GM10847 (cell line): ENCODE measurements around the gene LRRC4.

Experiments
- POLR2A ChIP-seq: IDR thresholded peaks from 2 replicates; pipeline ENCODE4 v1.6.1; 2011; ENCODE audit not compliant: insufficient read length; ENCODE audit errors: extremely low read depth

LRRC4 gene

DNA sequence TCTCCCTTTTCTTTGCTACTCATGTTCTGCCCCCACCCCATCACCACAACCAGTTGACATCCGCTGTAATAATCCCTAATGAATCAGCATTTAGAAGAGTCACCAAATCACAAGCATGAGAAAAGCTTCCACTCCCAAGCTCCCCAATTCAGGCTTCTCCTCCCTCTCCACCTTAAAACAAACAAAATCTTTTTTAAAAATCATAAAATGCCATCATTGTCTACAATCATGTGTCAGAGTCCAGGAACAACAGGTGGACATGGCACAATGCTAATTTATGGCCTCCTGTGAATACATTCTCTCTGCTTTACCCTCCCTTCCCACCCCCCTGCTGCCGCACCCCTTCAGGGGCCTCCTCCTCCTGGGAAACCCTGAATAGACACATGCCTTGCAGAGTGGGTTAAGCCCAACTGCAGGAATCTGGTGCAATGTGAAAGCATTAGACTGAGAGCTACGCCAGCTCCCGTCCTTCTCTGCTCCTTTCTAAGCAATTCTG lies 3.7 kb downstream of the LRRC4 start:
- no peak for TF ChIP-seq POLR2A

DNA sequence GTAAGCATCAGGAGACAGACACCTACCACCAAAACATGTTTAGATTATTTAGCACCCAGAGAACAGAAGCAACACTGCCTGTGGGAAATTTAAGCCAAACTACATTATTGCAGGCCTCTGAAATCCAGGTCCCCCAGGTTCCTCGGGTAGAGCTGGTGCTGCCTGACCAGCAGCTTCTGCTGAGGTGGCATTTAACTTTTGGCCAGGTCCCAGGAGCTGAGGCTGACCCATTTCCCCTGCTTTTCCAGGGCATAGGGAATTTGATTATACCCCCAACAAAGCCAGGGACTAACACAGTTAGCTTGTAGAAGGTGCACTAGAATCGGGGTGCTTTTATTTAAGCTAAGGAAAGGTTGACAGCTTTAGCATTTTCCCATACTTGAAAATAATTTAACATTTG lies 4.7 kb downstream of the LRRC4 start:
- no peak for TF ChIP-seq POLR2A

GRCh38 chr7:128025819-128026218 lies 5.4 kb downstream of the LRRC4 start:
- no peak for TF ChIP-seq POLR2A

DNA sequence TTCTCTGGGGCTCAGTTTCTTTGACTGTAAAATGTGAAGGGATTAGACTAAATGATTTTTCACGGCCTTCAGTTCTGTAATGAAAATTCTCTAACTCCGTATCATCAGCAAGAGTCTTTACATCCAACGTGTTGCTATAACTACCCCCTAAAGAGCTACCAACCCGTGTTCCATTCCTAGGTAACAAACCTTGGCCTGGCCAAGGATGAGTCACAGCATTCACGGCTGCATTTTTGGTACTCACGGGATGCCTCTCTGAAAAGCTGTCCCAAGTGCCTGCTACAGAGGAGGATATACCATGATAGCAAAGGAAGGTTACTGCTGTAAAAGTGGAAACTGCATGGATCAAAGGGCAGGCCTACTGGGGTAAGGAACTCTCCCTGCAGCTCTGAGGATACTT lies 5.9 kb downstream of the LRRC4 start:
- no peak for TF ChIP-seq POLR2A

DNA sequence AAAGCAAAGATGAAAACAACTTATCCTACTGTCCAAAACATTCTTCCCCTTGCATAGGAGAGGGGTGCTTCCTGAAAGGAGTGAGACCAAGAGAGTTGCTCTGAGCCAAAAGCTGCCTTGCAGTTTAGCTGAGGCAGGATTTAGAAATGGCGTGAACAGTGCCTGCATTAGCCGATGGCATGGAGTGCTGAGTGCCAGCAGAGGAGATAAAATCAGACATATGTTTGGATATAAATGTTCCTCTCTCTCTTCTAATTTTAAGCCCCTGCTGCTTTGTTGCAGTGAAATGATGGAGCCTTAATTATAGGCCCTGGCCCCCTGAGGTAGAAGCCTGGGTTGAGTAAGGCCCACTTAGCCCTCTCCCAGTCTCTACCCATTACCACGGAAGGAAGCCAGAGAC lies 7.1 kb downstream of the LRRC4 start:
- TF ChIP-seq POLR2A = no peak

DNA sequence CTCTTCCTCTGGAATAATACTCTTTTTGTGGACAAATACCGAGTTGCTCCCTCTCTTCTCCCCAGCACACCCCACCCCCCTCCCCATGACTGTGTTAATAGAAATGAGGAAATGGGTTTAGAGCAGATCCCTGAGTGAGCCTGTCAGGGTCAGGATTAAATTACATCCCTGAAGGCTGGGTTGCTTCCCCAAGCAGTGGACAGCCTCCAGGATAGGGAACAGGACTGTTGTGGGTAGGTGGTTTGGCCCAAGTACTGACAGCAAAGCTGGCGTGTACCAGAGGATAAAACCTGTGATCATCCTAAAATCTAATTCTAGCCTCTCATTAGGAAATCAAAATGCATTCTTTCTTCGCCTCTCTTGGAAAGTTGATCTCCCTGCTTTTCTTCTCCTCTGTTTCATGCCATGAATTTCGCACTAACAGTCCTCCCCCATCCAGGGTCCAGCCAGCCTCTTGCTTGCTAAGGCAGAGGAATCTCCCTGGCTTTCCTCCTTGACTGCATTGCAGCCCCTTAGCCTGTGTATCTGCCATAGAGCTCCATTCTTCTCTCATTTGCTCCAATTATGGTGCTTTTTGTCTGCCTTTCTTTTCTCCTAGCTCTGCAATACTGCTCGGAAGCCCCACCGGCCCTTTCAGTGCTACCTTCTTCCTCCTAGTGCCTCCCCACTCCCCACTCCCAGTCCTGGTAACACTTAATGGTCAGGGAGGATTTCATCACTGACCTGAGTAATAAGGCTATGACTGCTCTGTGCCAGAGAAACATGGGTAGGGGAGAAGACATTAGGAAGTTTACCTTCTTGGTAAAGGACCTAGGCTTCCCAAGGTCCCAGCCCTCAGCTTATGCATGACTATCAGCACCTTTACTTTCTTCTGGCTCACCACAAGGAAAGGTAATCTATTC lies 8.4 kb downstream of the LRRC4 start:
- TF ChIP-seq POLR2A = no peak

DNA sequence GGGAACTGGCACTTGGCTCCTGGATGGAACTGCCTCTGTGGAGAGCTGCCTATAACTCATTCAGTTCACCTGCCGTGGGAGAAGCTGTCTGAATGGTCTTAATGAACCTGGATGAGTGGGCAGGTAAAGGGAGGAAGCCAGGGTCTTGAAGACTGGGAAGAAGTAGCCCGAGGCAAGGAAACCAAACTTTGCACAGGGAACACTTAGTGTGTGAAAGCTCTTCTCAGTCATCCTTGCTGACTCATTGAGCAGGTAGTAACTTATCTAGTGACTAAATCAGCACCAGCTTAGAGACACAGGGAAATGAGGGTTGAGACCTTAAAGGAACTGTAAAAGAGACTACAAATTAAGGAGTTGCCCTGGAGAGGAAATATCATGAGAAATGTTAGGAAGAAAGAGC lies 9.9 kb downstream of the LRRC4 start:
- no peak for TF ChIP-seq POLR2A

DNA sequence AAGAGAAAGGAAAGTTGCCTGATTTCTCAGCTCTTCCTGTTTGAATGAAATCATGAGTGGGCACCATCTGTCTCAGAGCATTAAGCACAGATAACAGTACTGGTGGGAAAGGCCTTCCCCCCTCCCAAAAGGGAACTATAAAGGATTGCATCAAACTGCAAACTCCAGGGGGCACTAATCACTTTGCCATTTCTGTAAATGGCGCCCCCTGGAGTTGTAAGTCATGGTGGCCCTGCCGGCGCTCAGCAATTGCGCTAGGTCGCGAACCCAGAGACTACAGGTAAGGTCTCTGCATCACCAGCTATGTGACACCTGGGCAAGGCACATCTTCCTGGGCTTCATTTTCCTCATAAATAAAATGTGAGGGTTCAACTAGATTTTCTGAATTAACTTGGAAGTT lies 11.1 kb downstream of the LRRC4 start:
- no peak for TF ChIP-seq POLR2A

DNA sequence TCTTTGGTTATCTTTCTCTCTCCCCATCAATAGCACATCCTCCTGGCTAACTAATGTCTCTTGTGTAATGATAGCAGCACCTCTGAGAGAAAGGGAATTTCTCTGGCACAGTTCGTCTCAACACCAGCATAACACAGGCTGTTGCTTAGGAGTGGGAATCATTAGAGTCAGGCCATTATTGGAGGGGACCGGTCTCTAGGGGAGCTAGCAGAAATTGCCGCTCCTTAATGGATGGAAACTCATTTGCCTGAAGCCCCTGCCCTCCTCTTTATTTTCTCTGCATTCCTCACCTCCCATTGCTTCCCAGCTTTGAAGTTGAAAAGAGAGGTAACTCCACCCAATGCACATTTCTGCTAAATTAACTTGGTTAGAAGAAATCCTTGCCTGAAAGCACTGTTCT lies 11.9 kb downstream of the LRRC4 start:
- TF ChIP-seq POLR2A = no peak

DNA sequence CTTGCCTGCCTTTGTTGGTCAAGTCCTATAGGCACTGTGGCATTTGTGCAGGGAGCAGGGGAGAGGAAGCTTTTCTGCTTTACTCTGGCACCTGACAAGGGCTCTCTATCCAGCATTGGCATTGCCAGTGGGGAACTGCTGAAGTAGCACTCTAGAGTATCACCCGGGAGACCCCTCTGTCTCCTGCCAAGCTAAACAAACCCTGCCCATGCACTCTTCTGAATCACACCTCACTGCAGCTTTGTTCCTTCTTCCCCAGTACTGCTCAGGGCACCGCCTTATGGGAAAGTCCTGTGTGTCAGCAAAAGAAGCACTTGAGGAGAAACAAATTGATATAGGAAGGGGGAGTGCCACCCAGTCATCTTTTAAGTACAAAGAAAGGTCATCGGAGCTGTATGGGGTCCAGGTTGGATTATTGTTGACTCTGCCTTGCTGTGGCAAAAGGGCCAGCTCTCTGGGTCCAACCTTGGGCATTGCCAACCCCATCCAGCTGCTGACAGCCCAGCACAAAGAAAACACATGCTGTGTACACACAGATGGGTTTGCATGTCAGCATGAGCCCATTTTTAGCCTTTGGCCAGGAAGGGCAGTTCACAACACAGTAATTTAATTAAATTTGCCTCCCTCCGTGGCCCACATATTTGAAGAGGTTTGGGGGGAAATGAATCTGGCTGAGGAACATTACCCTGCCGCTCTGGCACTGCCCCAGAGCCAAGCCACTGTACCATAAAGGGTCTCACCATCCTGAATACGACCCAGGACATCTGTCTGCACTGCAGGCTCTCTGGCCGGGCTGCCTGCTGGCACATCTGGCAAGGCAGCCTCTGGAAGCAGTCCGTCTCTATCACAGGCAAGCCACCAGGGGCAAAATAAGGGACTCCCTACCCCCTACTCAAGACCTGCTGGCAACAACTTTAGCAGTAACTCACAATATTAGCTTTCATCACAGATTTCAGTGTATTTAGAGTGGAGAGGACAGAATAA lies 13.1 kb downstream of the LRRC4 start:
- TF ChIP-seq POLR2A = no peak

DNA sequence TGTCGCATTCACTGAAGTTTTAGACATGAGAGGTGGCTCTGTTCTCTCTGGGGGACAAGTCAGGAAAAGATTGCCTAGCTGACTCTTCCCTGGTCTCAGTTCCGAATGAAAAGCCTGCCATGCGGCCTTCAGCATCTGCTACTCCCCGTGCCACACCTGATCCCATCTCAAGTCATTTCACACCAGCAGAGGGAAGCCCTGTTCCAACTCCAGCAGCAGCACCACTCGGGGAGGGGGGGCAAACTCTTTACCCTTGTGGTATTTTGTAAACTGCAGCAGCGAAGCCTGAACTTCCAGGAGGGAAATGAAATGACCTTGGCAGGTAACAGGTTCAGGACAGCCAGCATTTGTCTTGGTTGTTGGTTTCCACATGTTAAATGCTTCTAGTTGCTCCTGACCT lies 13.8 kb downstream of the LRRC4 start:
- no peak for TF ChIP-seq POLR2A

GRCh38 chr7:128014811-128015210 lies 16.4 kb downstream of the LRRC4 start:
- no peak for TF ChIP-seq POLR2A

DNA sequence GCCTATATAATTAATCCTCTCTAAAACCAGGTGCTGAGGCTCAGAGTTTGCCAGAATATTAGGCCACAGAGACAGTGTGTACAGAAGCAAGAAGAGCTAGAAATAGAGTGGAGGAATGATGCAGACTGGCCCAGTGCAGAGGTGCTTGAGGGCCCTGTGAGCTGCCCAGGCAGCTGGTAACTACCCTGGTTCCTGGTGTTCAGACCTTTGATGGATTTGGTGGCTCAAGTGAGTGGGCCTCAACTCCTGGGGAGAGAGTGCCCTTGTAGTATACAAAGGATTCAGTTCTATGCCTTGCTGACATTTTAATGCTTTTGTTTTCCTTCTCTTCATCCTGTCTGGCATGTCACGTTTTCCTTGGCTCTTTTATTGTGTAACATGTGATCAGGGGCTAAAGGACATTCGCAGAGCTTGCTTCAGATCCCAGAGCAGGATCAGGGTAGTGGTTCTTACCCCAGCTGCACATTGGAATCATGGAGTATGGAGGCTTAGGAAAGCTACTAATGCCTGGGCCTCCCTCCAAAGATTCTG lies 20.0 kb downstream of the LRRC4 start:
- no peak for TF ChIP-seq POLR2A

GRCh38 chr7:128010391-128011127 lies 20.7 kb downstream of the LRRC4 start:
- no peak for TF ChIP-seq POLR2A

DNA sequence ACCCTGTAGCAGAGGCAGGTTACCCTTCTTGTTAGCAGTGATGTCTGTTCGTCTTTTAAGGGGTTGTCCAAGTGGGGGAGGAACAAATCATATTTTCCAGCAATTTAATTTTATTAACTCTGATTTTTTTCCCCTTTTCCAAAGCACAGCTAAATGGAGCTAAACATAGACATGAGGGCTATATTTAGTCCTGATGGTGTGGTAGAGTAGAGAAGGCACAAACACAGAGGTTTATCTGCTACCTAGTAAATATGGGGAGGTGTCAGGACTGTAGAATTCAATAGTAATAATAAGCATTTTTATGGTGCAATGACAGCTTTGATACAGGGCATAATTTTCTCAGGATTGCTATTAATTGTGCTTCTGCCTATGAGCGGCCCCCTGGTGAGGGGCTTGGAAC lies 22.5 kb downstream of the LRRC4 start:
- TF ChIP-seq POLR2A = no peak
